ENCODE measurements around the gene ZSCAN23.

ZSCAN23 gene

DNA sequence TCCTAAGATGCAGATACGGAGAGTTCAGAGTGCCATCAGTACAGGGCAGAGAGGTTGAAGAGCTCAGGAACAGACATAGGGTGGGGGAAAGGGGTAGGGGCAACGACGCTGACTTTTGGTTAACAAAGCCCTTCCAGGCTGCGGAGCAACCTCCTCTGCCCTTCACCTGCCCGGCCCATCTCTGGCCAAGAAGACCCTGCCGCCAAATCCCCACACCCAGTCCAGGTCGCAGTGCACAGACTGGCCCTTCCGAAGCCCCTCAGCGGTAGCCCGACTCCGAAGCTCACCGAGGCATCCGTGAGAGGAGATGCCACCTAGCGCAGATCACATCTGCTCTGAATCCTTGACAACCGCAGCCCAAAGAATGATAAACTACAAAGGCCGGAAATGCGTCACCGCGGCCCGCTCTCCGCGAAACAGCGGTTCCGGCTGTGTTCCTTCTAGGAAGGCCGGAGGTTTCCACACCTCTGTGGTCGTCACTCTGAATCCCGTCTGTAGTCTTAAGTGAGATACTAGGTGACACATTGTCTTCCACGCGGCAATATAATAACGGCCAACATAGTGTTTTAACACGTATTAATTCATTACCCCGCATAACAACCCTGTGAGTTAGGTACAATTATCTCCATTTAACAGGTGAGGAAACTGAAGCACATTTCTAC is at the start of gene ZSCAN23:
TSS of gene ZSCAN23 (minus strand) at position 380 of the 662 bp plus-strand sequence. CDS start 7,225 bp downstream, outside the sequence.
- H3K4me3 ChIP-seq (ENCODE audit: low read length, poor library complexity, severe bottlenecking): peak within 1 kb of the TSS; percentile 4
- H3K79me2 ChIP-seq (ENCODE audit: insufficient read depth, low read length): no peaks in the 10 kb centered on the region
- H2AFZ ChIP-seq (ENCODE audit: low read length): peak within 1 kb of the TSS; percentile 61; the same call in 1 of the 2 replicates
- no peak within 1 kb of the TSS for H3K9ac ChIP-seq (ENCODE audit: low read depth, low read length, poor library complexity, severe bottlenecking)
- H3K4me1 ChIP-seq (ENCODE audit: insufficient read depth, low read length, poor library complexity, severe bottlenecking): no peaks in the 10 kb centered on the region
- H3K4me2 ChIP-seq (ENCODE audit: low read depth, low read length, poor library complexity, severe bottlenecking): peak within 1 kb of the TSS; percentile 26
- H3K9me2 ChIP-seq (replicated peaks; ENCODE audit: low read depth, low read length): no peaks in the 10 kb centered on the region
- no peaks in the 10 kb centered on the region for H3K9me3 ChIP-seq (ENCODE audit: insufficient read depth, low read depth, low read length)
- H3K27me3 ChIP-seq (ENCODE audit: insufficient read depth, low read length, poor library complexity, severe bottlenecking): no peaks in the 10 kb centered on the region
- H4K20me1 ChIP-seq (ENCODE audit: insufficient read depth, low read length, poor library complexity, severe bottlenecking): no peaks in the 10 kb centered on the region
- H3F3A ChIP-seq (ENCODE audit: low read depth): no peaks in the 10 kb centered on the region
- TF ChIP-seq, protein P1, sequence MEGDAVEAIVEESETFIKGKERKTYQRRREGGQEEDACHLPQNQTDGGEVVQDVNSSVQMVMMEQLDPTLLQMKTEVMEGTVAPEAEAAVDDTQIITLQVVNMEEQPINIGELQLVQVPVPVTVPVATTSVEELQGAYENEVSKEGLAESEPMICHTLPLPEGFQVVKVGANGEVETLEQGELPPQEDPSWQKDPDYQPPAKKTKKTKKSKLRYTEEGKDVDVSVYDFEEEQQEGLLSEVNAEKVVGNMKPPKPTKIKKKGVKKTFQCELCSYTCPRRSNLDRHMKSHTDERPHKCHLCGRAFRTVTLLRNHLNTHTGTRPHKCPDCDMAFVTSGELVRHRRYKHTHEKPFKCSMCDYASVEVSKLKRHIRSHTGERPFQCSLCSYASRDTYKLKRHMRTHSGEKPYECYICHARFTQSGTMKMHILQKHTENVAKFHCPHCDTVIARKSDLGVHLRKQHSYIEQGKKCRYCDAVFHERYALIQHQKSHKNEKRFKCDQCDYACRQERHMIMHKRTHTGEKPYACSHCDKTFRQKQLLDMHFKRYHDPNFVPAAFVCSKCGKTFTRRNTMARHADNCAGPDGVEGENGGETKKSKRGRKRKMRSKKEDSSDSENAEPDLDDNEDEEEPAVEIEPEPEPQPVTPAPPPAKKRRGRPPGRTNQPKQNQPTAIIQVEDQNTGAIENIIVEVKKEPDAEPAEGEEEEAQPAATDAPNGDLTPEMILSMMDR (conservative IDR thresholded peaks at IDR 0.05; ENCODE audit: low read length): no peak
- TF ChIP-seq EZH2phosphoT487 (IDR thresholded peaks at IDR 0.05; ENCODE audit: borderline replicate concordance): no peak
- no peaks in the 10 kb centered on the region for H3K36me3 ChIP-seq (ENCODE audit: insufficient read depth, low read length)

DNA sequence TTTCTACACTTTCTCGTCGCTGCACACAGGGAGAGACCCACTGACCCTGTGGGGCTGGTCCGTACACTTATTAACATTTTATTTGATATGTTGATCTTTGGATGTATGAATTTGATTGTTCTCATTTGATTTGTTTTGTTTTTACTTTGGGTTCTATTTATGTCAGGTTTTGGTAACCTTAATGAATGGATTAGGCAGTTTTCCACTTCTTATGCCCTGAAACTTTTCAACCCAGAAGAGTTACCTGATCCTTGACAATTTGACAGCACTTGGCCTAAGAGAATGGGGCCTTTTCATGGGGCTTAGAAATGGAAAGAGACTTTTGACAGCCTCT is 48.7 kb upstream of the ZSCAN23 start:
- Histone ChIP-seq H3F3A (ENCODE audit: low read depth) (no peaks in the 10 kb centered on the region), H2AFZ (ENCODE audit: low read length) (no peak overlapping the region), H4K20me1 (ENCODE audit: insufficient read depth, low read length, poor library complexity, severe bottlenecking) (no peaks in the 10 kb centered on the region), H3K36me3 (ENCODE audit: insufficient read depth, low read length) (no peaks in the 10 kb centered on the region), H3K9me3 (ENCODE audit: insufficient read depth, low read depth, low read length) (no peaks in the 10 kb centered on the region), H3K27me3 (ENCODE audit: insufficient read depth, low read length, poor library complexity, severe bottlenecking) (no peaks in the 10 kb centered on the region), H3K9ac (ENCODE audit: low read depth, low read length, poor library complexity, severe bottlenecking) (no peak overlapping the region), H3K4me3 (ENCODE audit: low read length, poor library complexity, severe bottlenecking) (no peak overlapping the region), H3K79me2 (ENCODE audit: insufficient read depth, low read length) (no peaks in the 10 kb centered on the region), H3K4me2 (ENCODE audit: low read depth, low read length, poor library complexity, severe bottlenecking) (no peak overlapping the region), H3K9me2 (replicated peaks; ENCODE audit: low read depth, low read length) (no peaks in the 10 kb centered on the region), H3K4me1 (ENCODE audit: insufficient read depth, low read length, poor library complexity, severe bottlenecking) (no peaks in the 10 kb centered on the region)
- TF ChIP-seq, protein P1 (conservative IDR thresholded peaks at IDR 0.05; ENCODE audit: low read length): no peak
- no peak for TF ChIP-seq EZH2phosphoT487 (IDR thresholded peaks at IDR 0.05; ENCODE audit: borderline replicate concordance)

DNA sequence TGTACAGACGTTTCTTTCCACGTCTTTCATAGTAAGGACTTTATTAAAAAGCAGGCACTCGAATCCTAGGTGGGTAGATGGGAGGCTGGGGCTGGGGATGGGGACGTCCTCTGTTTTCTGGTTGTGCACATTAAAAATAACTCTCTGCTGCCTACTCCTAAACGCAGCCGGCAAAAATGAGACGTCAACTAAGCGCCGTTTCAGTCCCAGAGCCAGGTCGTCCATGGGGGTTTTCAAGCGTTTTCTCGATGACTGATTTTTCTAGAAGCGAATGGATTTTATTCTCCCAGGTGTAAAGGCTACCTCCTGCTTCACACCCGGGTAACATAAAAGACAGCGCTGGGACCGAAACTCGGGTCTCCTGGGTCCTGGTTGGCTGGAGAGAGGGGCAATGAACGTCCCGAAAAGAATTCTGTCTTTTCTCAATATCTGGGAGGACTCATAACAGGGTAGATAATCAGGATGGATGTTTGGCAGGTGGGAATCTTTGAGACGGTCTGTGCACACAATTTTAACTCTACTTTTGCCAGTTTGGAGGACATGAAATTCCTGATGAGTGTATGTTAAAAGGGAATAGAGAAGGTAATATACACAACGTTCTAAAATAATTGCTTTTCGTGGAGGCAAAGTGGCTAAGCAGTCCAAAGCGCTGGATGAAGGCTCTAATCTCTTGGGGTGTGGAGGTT is 47.1 kb upstream of the ZSCAN23 start:
- no peaks in the 10 kb centered on the region for H3K36me3 ChIP-seq (ENCODE audit: insufficient read depth, low read length)
- H3K79me2 ChIP-seq (ENCODE audit: insufficient read depth, low read length): no peaks in the 10 kb centered on the region
- H3K9me3 ChIP-seq (ENCODE audit: insufficient read depth, low read depth, low read length): no peaks in the 10 kb centered on the region
- no peak overlapping the region for H3K9ac ChIP-seq (ENCODE audit: low read depth, low read length, poor library complexity, severe bottlenecking)
- H3K4me3 ChIP-seq (ENCODE audit: low read length, poor library complexity, severe bottlenecking): no peak overlapping the region
- H3F3A ChIP-seq (ENCODE audit: low read depth): no peaks in the 10 kb centered on the region
- H2AFZ ChIP-seq (ENCODE audit: low read length): no peak overlapping the region
- no peak overlapping the region for H3K4me2 ChIP-seq (ENCODE audit: low read depth, low read length, poor library complexity, severe bottlenecking)
- H3K9me2 ChIP-seq (replicated peaks; ENCODE audit: low read depth, low read length): no peaks in the 10 kb centered on the region
- H3K27me3 ChIP-seq (ENCODE audit: insufficient read depth, low read length, poor library complexity, severe bottlenecking): no peaks in the 10 kb centered on the region
- no peaks in the 10 kb centered on the region for H3K4me1 ChIP-seq (ENCODE audit: insufficient read depth, low read length, poor library complexity, severe bottlenecking)
- no peaks in the 10 kb centered on the region for H4K20me1 ChIP-seq (ENCODE audit: insufficient read depth, low read length, poor library complexity, severe bottlenecking)
- TF ChIP-seq, protein P1 (conservative IDR thresholded peaks at IDR 0.05; ENCODE audit: low read length): no peak
- TF ChIP-seq EZH2phosphoT487 (IDR thresholded peaks at IDR 0.05; ENCODE audit: borderline replicate concordance): no peak
